ENCODE measurements around the gene SH3RF3. TPM values are rescaled to one million over a fixed set of nuclear protein-coding genes. Genes with fewer than 3 reads are reported as not detected.

SH3RF3 gene
- total RNA-seq, 2 donors from 2014 or later: 37.4 to 61.7 TPM

DNA sequence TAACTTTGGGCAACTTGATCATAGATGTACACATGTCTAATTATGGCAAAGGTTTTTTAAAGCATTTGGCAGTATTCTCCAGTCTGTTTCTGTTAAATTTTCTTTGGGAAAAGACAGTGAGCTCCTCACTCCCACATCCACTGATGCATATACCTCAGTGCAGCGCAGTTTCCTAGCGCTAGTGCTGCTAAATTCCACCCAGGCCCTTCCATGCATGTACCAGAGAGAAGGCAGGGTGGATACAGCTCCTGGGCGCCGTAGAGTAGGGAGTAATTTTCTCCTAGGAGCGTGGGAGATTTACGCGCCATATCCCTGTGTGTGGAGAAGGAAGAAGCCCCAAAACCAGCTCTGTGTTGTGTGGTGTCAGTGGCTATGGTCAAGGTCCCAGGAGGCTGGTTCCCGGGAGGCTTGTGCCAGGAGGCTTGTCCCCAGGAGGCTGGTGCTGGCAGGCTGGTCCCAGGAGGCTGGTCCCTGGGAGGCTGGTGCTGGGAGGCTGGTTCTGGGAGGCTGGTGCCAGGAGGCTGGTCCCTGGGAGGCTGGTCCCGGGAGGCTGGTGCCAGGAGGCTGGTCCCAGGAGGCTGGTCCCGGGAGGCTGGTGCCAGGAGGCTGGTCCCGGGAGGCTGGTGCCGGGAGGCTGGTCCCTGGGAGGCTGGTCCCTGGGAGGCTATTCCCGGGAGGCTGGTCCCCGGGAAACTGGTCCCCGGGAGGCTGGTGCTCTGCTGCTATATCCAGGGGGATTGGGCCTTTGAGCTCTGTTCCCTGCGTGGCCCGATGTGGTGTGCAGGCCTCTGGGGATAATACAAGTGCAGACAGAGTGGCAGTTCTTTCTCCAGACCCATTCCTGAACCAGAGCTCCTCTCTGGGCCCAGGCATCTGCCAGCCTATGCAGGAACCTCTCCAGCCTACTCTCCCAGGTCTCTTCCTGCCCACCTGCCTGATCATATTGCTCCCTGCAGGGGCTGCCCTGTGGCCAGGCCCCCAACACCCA, 323.6 kb downstream of the SH3RF3 start:
- no peak for DNase-seq (ENCODE audit: low spot score)
- peaks cover 42 to 78% of the 10 kb centered on the region in 2 donors for H3K4me1 ChIP-seq (ENCODE audit: control insufficient read depth in 1 of 2, low read depth in 2 of 2)
- no peak overlapping the region for H3K27ac ChIP-seq
- no peak for ATAC-seq (ENCODE audit: insufficient number of reproducible peaks, low FRiP score, low read depth)
- no peak overlapping the region for H3K4me3 ChIP-seq
- H3K36me3 ChIP-seq: peaks cover 8% of the 10 kb centered on the region
- no peaks in the 10 kb centered on the region for H3K9me3 ChIP-seq
- no peaks in the 10 kb centered on the region for H3K27me3 ChIP-seq (replicated peaks; ENCODE audit: insufficient read depth)
- TF ChIP-seq, protein P1, sequence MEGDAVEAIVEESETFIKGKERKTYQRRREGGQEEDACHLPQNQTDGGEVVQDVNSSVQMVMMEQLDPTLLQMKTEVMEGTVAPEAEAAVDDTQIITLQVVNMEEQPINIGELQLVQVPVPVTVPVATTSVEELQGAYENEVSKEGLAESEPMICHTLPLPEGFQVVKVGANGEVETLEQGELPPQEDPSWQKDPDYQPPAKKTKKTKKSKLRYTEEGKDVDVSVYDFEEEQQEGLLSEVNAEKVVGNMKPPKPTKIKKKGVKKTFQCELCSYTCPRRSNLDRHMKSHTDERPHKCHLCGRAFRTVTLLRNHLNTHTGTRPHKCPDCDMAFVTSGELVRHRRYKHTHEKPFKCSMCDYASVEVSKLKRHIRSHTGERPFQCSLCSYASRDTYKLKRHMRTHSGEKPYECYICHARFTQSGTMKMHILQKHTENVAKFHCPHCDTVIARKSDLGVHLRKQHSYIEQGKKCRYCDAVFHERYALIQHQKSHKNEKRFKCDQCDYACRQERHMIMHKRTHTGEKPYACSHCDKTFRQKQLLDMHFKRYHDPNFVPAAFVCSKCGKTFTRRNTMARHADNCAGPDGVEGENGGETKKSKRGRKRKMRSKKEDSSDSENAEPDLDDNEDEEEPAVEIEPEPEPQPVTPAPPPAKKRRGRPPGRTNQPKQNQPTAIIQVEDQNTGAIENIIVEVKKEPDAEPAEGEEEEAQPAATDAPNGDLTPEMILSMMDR (IDR thresholded peaks at IDR 0.05): no peak

DNA sequence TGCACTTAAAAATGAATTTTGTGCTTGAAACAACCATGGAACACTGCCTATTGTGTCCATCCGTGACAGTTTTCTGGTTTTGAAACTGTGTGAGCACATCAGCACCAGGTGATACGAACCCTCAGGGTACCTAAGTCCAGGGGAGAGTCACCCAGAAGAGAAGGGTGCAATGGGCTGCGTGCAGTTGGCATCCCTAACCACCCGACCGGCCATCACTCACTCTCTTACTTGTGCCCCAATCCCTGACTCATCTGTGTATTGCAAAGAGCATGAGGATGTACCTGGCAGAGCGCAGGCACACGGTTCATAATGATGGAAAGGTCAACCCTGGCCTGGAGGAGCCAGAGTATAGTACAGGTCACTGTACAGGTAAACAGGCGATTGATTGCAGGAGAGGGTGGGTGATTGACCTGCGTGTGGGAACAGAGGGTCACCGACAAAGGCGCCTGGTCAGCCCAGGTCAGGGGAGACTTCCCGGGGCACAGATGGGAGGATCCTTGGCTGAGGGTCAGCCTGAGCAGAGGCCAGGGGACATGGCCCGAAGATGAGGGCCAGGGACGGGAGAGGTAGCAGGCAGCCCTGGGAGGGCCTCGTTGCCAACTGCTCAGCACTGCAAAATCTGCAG, 324.5 kb downstream of the SH3RF3 start:
- no peak for DNase-seq (ENCODE audit: low spot score)
- Histone ChIP-seq H3K9me3 (no peaks in the 10 kb centered on the region), H3K36me3 (peaks cover 8% of the 10 kb centered on the region), H3K4me1 (ENCODE audit: control insufficient read depth in 1 of 2, low read depth in 2 of 2) (peaks cover 43 to 78% of the 10 kb centered on the region in 2 donors), H3K4me3 (no peak overlapping the region), H3K27ac (no peak overlapping the region), H3K27me3 (replicated peaks; ENCODE audit: insufficient read depth) (no peaks in the 10 kb centered on the region)
- TF ChIP-seq, protein P1 (IDR thresholded peaks at IDR 0.05): no peak
- ATAC-seq (ENCODE audit: insufficient number of reproducible peaks, low FRiP score, low read depth): no peak

DNA sequence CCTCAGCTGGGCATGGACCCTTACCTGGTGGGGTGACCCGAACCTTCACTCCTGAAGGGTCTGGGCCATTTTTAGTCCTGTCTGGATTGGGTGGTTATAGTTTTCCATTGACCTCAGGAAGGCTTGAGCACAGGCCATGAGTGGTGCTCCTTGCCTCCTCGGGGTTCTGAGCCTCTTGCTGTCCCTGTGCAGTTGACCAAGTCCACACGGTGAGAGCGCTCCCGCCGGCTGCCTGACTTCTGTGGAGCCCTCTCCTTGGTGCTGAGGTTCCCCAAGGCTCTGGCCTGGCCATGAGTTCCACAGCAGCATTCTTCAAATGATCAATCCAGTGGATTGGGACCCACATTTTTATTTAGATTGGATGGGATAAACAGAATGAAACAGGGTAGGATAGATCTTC, 325.3 kb downstream of the SH3RF3 start:
- ATAC-seq (ENCODE audit: insufficient number of reproducible peaks, low FRiP score, low read depth) (no peak), DNase-seq (ENCODE audit: low spot score) (no peak)
- Histone ChIP-seq H3K27me3 (replicated peaks; ENCODE audit: insufficient read depth) (no peaks in the 10 kb centered on the region), H3K4me3 (no peak overlapping the region), H3K36me3 (peaks cover 8% of the 10 kb centered on the region), H3K4me1 (ENCODE audit: control insufficient read depth in 1 of 2, low read depth in 2 of 2) (peaks cover 44 to 80% of the 10 kb centered on the region in 2 donors), H3K27ac (no peak overlapping the region), H3K9me3 (no peaks in the 10 kb centered on the region)
- TF ChIP-seq, protein P1 (IDR thresholded peaks at IDR 0.05): no peak

DNA sequence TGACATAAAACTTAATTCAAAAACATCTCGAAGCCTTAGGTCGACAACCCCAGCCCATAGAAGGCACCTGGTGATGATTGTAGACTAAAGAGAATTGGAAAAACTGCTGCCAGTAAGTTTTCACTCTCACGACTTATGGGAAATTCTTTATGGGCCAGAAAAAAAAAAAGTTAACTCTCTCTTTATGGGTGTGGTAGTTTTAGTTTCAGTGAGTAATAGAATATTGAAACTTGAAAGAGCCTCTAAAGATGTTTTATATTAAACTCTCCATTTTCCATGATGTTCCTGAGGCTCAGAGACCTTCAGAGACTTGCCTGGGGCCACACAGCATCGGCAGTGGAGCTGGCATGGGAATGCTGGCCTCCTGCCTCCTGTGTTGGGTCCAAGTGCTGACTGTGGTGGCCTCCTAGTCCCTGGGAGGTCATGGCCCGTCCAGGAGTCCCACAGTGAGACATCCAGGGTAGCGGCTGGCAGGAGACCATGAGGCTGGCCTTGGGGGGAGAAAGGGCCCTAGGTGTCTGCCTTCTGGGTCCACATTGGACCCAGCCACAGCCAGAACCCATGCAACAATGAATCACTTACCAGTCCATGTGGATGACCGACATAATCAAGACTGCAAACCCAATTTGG, 325.9 kb downstream of the SH3RF3 start:
- Histone ChIP-seq H3K4me1 (ENCODE audit: control insufficient read depth in 1 of 2, low read depth in 2 of 2) (peaks cover 40 to 80% of the 10 kb centered on the region in 2 donors), H3K27me3 (replicated peaks; ENCODE audit: insufficient read depth) (no peaks in the 10 kb centered on the region), H3K9me3 (no peaks in the 10 kb centered on the region), H3K4me3 (no peak overlapping the region), H3K36me3 (peaks cover 8% of the 10 kb centered on the region), H3K27ac (no peak overlapping the region)
- DNase-seq (ENCODE audit: low spot score) (no peak), ATAC-seq (ENCODE audit: insufficient number of reproducible peaks, low FRiP score, low read depth) (no peak)
- TF ChIP-seq, protein P1 (IDR thresholded peaks at IDR 0.05): no peak

Data from thoracic aorta (tissue), 2 donors.